WERI-Rb-1 (cell line): ENCODE measurements around the gene SIK2.

Experiments used
- DNase-seq: peaks from one replicate; pipeline ENCODE4 v3.0.0-alpha.2; 2020
- H3K27ac ChIP-seq: fragments of 250-450 bp; sonication (Bioruptor Pico); 2 replicates; pipeline ENCODE4 v1.5.1; 2020; ENCODE audit warnings: mild to moderate bottlenecking, moderate library complexity
- H3K27me3 ChIP-seq: fragments of 250-450 bp; sonication (Bioruptor Pico); 2 replicates; pipeline ENCODE4 v1.5.1; 2021; ENCODE audit warnings: mild to moderate bottlenecking, low read depth, moderate library complexity; ENCODE audit not compliant: insufficient read depth, severe bottlenecking
- H3K36me3 ChIP-seq: fragments of 250-450 bp; sonication (Bioruptor Pico); 2 replicates; pipeline ENCODE4 v1.5.1; 2020; ENCODE audit warnings: mild to moderate bottlenecking, moderate library complexity
- H3K4me3 ChIP-seq: 2 replicates; pipeline ENCODE4 v1.5.1; 2011; ENCODE audit warnings: low read depth, mild to moderate bottlenecking, control low read depth, low read length
- H3K9me3 ChIP-seq: fragments of 250-450 bp; sonication (Bioruptor Pico); 2 replicates; pipeline ENCODE4 v1.5.1; 2021; ENCODE audit warnings: mild to moderate bottlenecking, moderate library complexity; ENCODE audit not compliant: severe bottlenecking
- TF ChIP-seq, protein P1 (sequence below): IDR thresholded peaks from 2 replicates; pipeline ENCODE4 v1.5.1; 2011; ENCODE audit warnings: low read depth, mild to moderate bottlenecking, control low read depth, inconsistent platforms, low read length

The SIK2 gene

DNA sequence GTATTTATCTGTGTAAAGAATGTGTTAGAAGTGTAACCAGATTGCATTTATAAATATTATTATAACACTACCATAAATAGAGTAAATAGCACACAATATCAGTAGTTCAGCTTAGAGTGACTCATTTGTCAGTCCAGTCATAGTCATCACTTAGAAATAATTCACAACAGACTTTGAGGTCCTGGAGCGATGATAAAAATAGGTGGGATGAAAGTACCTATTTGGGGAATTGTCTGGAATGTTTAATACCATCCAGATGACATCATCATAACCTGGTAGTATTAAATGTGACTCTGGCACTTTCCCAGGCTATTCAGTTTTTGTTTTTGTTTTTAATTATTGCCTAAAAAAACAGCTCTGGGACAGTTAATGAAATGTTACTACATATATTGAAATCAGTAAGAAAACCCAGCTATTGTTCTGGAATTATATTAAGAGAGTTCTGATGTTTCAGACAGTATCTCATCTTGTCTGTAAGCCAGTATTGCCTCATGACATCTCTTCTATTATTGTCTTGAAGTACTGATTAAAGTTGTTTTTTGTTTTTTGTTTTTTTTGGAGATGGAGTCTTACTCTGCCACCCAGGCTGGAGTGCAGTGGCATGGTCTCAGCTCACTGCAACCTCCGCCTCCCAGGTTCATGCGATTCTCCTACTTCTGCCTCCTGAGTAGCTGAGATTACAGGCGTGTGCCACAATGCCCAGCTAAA is 74.8 kb downstream of the SIK2 start:
- Histone ChIP-seq H3K27ac (no peak overlapping the region), H3K4me3 (no peak overlapping the region), H3K27me3 (no peaks in the 10 kb centered on the region), H3K36me3 (peaks cover 11% of the 10 kb centered on the region), H3K9me3 (no peaks in the 10 kb centered on the region)
- DNase-seq: no peak
- TF ChIP-seq, protein P1, sequence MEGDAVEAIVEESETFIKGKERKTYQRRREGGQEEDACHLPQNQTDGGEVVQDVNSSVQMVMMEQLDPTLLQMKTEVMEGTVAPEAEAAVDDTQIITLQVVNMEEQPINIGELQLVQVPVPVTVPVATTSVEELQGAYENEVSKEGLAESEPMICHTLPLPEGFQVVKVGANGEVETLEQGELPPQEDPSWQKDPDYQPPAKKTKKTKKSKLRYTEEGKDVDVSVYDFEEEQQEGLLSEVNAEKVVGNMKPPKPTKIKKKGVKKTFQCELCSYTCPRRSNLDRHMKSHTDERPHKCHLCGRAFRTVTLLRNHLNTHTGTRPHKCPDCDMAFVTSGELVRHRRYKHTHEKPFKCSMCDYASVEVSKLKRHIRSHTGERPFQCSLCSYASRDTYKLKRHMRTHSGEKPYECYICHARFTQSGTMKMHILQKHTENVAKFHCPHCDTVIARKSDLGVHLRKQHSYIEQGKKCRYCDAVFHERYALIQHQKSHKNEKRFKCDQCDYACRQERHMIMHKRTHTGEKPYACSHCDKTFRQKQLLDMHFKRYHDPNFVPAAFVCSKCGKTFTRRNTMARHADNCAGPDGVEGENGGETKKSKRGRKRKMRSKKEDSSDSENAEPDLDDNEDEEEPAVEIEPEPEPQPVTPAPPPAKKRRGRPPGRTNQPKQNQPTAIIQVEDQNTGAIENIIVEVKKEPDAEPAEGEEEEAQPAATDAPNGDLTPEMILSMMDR: no peak

DNA sequence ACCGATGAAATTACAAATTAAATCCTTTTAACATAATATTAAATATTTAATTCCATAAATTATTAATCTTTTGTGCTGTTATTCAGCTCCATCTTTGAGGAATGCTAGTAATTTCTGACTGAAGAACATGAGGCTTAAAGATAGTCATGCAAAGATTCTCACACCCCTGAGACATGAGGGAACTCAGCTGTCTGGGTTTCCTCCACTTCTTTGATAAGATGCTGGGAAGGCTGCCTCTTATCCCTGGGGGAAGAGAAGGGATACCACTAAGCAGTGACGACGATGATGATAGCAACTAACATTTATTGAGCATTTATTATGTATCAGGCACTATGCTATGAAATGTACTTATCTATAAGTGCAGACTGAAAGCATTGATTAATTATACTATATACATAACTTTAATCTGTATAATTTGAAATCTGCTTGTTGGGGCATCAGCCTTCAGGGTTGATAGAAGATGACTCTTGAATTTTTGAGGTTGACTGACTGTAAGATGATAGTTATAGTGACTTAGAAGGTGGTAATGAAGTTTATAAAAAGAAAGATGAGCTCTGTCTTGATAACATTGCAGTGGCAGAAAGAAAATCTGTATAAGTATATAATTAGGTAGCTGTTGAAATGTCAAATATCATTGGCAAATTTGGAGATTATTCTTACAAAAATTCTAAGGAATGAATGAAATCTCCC is 78.4 kb downstream of the SIK2 start:
- Histone ChIP-seq H3K9me3 (no peaks in the 10 kb centered on the region), H3K36me3 (peaks cover 3% of the 10 kb centered on the region; the same call in 1 of the 2 replicates), H3K4me3 (no peak overlapping the region), H3K27ac (no peak overlapping the region), H3K27me3 (no peaks in the 10 kb centered on the region)
- DNase-seq: no peak
- TF ChIP-seq, protein P1: no peak

DNA sequence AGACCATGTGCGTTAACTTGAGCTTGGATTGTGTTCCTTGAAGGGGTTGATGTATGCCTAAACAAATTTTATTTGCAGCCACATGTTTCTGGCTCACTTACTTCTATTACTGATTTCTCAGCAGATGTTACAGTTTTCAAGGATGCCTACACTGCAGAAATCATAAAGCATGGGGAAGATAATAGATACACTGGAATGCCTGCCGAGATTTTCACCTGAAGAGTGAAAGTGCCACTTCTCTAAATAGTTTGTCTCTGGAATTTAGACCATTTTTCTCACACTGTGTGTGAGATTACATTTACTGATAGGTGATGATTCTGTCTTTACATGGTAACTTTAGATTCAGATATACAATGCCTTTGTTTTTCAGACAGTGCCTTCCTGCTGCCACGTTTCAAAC is 81.6 kb downstream of the SIK2 start:
- no peak overlapping the region for H3K4me3 ChIP-seq
- DNase-seq: no peak
- H3K27ac ChIP-seq: no peak overlapping the region
- TF ChIP-seq, protein P1: no peak
- peaks cover 1% of the 10 kb centered on the region; the same call in 1 of the 2 replicates for H3K36me3 ChIP-seq
- no peaks in the 10 kb centered on the region for H3K9me3 ChIP-seq
- no peaks in the 10 kb centered on the region for H3K27me3 ChIP-seq

DNA sequence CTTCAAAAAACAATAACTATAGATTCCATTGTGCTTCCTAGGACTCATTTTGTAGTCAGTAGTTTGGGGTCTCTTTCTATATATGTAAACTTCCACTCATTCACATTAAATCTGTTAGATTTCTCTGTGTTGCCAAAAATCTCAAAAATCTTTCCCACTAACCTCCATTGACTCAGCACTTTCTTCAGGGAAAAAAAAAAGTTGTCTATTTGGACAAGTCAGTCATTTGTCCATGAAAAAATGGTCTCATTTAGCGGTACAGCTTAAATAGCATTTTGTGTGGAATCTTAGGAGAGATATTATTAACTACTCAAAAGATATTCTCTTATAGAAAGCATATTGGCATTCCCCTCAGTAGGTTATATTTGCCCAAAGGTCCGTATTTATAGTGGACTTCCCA is 82.0 kb downstream of the SIK2 start:
- peaks cover 3% of the 10 kb centered on the region; the same call in 1 of the 2 replicates for H3K36me3 ChIP-seq
- H3K4me3 ChIP-seq: no peak overlapping the region
- no peaks in the 10 kb centered on the region for H3K9me3 ChIP-seq
- no peaks in the 10 kb centered on the region for H3K27me3 ChIP-seq
- DNase-seq: no peak
- H3K27ac ChIP-seq: no peak overlapping the region
- TF ChIP-seq, protein P1: no peak

DNA sequence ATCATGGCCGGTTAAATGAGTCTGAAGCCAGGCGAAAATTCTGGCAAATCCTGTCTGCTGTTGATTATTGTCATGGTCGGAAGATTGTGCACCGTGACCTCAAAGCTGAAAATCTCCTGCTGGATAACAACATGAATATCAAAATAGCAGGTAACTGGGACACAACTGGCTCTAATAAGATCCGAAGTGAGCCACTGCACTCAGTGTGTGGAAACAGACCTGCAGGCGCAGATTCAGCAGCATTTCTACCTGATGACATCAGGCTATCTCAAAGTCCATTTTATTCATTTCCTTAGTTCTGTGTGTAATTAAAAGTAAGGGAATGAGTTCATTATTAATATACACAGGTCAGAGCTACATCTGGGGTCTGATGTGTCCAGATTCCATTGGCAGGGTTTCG is 85.8 kb downstream of the SIK2 start:
- no peaks in the 10 kb centered on the region for H3K9me3 ChIP-seq
- H3K27ac ChIP-seq: no peak overlapping the region
- no peaks in the 10 kb centered on the region for H3K27me3 ChIP-seq
- no peak for DNase-seq
- H3K36me3 ChIP-seq: peaks cover 3% of the 10 kb centered on the region; the same call in 1 of the 2 replicates
- TF ChIP-seq, protein P1: no peak
- H3K4me3 ChIP-seq: no peak overlapping the region
